Left renal cortex interstitium (tissue), 4 donors: ENCODE data around the gene SHQ1. TPM values are rescaled to one million over a fixed set of nuclear protein-coding genes. Genes with fewer than 3 reads are reported as not detected.
"Not testable (repeated sequence)": the region's sequence is repeated elsewhere in the genome, so short reads cannot be mapped to it uniquely, and the experiment has no call there.

ENCODE experiments used
- DNase-seq, 4 donors: peaks; one replicate each; pipeline ENCODE4 v3.0.0-alpha.2; 2013; ENCODE audit warnings: low read depth in 4 of 4, low spot score in 2 of 4, missing footprints in 1 of 4
- polyA plus RNA-seq, 4 donors: library from polyadenylated mRNA; unstranded; fragments of 120-200 nt; gene quantifications; one replicate each; pipeline ENCODE4 v1.2.1, GENCODE V29; 2013; ENCODE audit not compliant: insufficient read length in 4 of 4

The SHQ1 gene
- polyA plus RNA-seq, 4 donors = 20.2 to 23.1 (median 22.7) TPM

GRCh38 chr3:72754582-72754981 lies 93.7 kb downstream of the SHQ1 start:
- no peak for DNase-seq

- no peak for DNase-seq
Measured at GRCh38 chr3:72753495-72753894, 94.8 kb downstream of the SHQ1 start.

- no peak for DNase-seq
Measured at GRCh38 chr3:72750405-72750965, 97.8 kb downstream of the SHQ1 start.

- no peak for DNase-seq
Measured at GRCh38 chr3:72748659-72749058, 99.6 kb downstream of the SHQ1 start.

GRCh38 chr3:72746430-72747411 lies 101.5 kb downstream of the SHQ1 start:
- no peak for DNase-seq

GRCh38 chr3:72745146-72745999 lies 102.9 kb downstream of the SHQ1 start:
- no peak for DNase-seq

GRCh38 chr3:72744330-72744729 lies 103.9 kb downstream of the SHQ1 start:
- no peak for DNase-seq

GRCh38 chr3:72739531-72740466 lies 108.4 kb downstream of the SHQ1 start:
- DNase-seq = no peak

GRCh38 chr3:72738752-72739530 lies 109.3 kb downstream of the SHQ1 start:
- no peak for DNase-seq

GRCh38 chr3:72735072-72735471 lies 113.2 kb downstream of the SHQ1 start:
- not testable (repeated sequence) for DNase-seq

GRCh38 chr3:72733676-72734075 lies 114.6 kb downstream of the SHQ1 start:
- DNase-seq = no peak

GRCh38 chr3:72732666-72733345 lies 115.4 kb downstream of the SHQ1 start:
- not testable (repeated sequence) for DNase-seq

GRCh38 chr3:72728958-72729467 lies 119.2 kb downstream of the SHQ1 start:
- no peak for DNase-seq

- no peak for DNase-seq
Measured at GRCh38 chr3:72728329-72728889, 119.8 kb downstream of the SHQ1 start.

GRCh38 chr3:72727726-72728125 lies 120.5 kb downstream of the SHQ1 start:
- no peak for DNase-seq

- no peak for DNase-seq
Measured at GRCh38 chr3:72727172-72727571, 121.1 kb downstream of the SHQ1 start.

- no peak for DNase-seq
Measured at GRCh38 chr3:72725229-72725628, 123.0 kb downstream of the SHQ1 start.

GRCh38 chr3:72724070-72724469 lies 124.2 kb downstream of the SHQ1 start:
- no peak for DNase-seq
